SK-N-SH (cell line): ENCODE results near the gene WARS2. TPM values are rescaled to one million over a fixed set of nuclear protein-coding genes. Genes with fewer than 3 reads are reported as not detected.
A peak's percentile ranks its signal among the peaks of the same experiment; 100 is the strongest.

ENCODE experiments used
- CTCF ChIA-PET: fragments of 300-600, 350-600 bp; formaldehyde crosslinking; extraction: SDS; loops from one replicate; lab custom pipeline; 2021; lab: Yijun Ruan, JAX
- POLR2A ChIA-PET: fragments of 350-600 bp; sonication (Branson Sonifier 250); formaldehyde crosslinking; extraction: SDS; loops from one replicate; lab custom pipeline; 2020; ENCODE audit warnings: antibody characterized with exemption, inconsistent platforms; lab: Yijun Ruan, JAX
- DNase-seq: peaks from one replicate; pipeline ENCODE4 v3.0.0; 2012
- H2AFZ ChIP-seq: fragments of 200-600 bp; sonication (generic); 2 replicates; pipeline ENCODE4 v1.8.1; 2016; ENCODE audit warnings: antibody characterized with exemption, mild to moderate bottlenecking, low read depth
- H3F3A ChIP-seq: fragments of 200-600 bp; sonication (generic); replicated peaks from 2 replicates; pipeline ENCODE3; 2016; ENCODE audit warnings: antibody characterized with exemption, mild to moderate bottlenecking; ENCODE audit not compliant: insufficient read depth
- H3K27ac ChIP-seq, 2 experiments: fragments of 200-500 bp in 1 of 2; fragments of 200-600 bp in 1 of 2; sonication (Bioruptor generic) in 1 of 2; sonication (generic), shearing (Covaris generic) in 1 of 2; 2 replicates each; pipeline versions ENCODE4 v1.5.1 to v1.6.1; 2014 to 2016; ENCODE audit warnings: low read depth in 2 of 2, inconsistent platforms in 1 of 2, low read length in 1 of 2, mild to moderate bottlenecking in 1 of 2, mixed read lengths in 1 of 2
- H3K27me3 ChIP-seq: fragments of 200-600 bp; sonication (generic), shearing (Covaris generic); 2 replicates; pipeline ENCODE4 v1.6.1; 2016; ENCODE audit warnings: mixed run types; ENCODE audit not compliant: insufficient read depth
- H3K36me3 ChIP-seq, 2 experiments: fragments of 200-500 bp in 1 of 2; fragments of 200-600 bp in 1 of 2; sonication (Bioruptor generic) in 1 of 2; sonication (generic) in 1 of 2; replicated peaks in 1 of 2; 2 replicates each; pipeline versions ENCODE3 to v1.5.1; 2014 to 2016; ENCODE audit warnings: low read length in 1 of 2, mild to moderate bottlenecking in 1 of 2; ENCODE audit not compliant: insufficient read depth in 2 of 2, control insufficient read depth in 1 of 2
- H3K4me1 ChIP-seq, 2 experiments: fragments of 200-500 bp in 1 of 2; fragments of 200-600 bp in 1 of 2; sonication (Bioruptor generic) in 1 of 2; sonication (generic), shearing (Covaris generic) in 1 of 2; 2 replicates each; pipeline versions ENCODE4 v1.5.1 to v1.6.1; 2014 to 2016; ENCODE audit warnings: low read depth in 1 of 2, low read length in 1 of 2, mixed run types in 1 of 2; ENCODE audit not compliant: insufficient read depth in 2 of 2, control insufficient read depth in 1 of 2
- H3K4me2 ChIP-seq: fragments of 200-600 bp; sonication (generic), shearing (Covaris generic); 2 replicates; pipeline ENCODE4 v1.6.1; 2017; ENCODE audit warnings: mixed run types
- H3K4me3 ChIP-seq, 2 experiments: fragments of 200-500 bp in 1 of 2; fragments of 200-600 bp in 1 of 2; sonication (Bioruptor generic) in 1 of 2; sonication (generic), shearing (Covaris generic) in 1 of 2; 2 replicates each; pipeline versions ENCODE4 v1.5.1 to v1.8.1; 2014 to 2016; ENCODE audit warnings: low read depth in 2 of 2, inconsistent platforms in 1 of 2, low read length in 1 of 2, mild to moderate bottlenecking in 1 of 2, mixed read lengths in 1 of 2, moderate library complexity in 1 of 2
- H3K79me2 ChIP-seq: fragments of 200-600 bp; sonication (generic); 2 replicates; pipeline ENCODE4 v1.8.1; 2017; ENCODE audit warnings: mild to moderate bottlenecking; ENCODE audit not compliant: insufficient read depth
- H3K9ac ChIP-seq: fragments of 200-600 bp; sonication (generic); 2 replicates; pipeline ENCODE4 v1.6.1; 2017; ENCODE audit warnings: mixed run types
- H3K9me2 ChIP-seq: fragments of 200-600 bp; sonication (generic); 2 replicates; pipeline ENCODE4 v1.6.1; 2017; ENCODE audit warnings: mixed run types
- H3K9me3 ChIP-seq: fragments of 200-600 bp; sonication (generic); 2 replicates; pipeline ENCODE4 v1.6.1; 2017; ENCODE audit warnings: mixed run types, mild to moderate bottlenecking, moderate library complexity
- H4K20me1 ChIP-seq: fragments of 200-600 bp; sonication (generic); 2 replicates; pipeline ENCODE4 v1.6.1; 2017; ENCODE audit warnings: mild to moderate bottlenecking, mixed run types; ENCODE audit not compliant: insufficient read depth
- CHD2 ChIP-seq: fragments of 150-350 bp; IDR thresholded peaks from 2 replicates; pipeline ENCODE4 v1.6.1; 2018; ENCODE audit warnings: low read length; ENCODE audit not compliant: partially characterized antibody
- FOSL2 ChIP-seq: IDR thresholded peaks from 2 replicates; pipeline ENCODE4 v1.4.0; 2012; ENCODE audit warnings: low read depth, mild to moderate bottlenecking, moderate library complexity, borderline replicate concordance
- FOXJ3 ChIP-seq: sonication (generic); formaldehyde crosslinking; IDR thresholded peaks from 2 replicates; pipeline ENCODE4 v1.5.1; 2020; ENCODE audit warnings: mild to moderate bottlenecking, missing genetic modification reagents
- FOXM1 ChIP-seq: IDR thresholded peaks from 2 replicates; pipeline ENCODE4 v1.4.0; 2012; ENCODE audit warnings: low read depth, mild to moderate bottlenecking
- GATA2 ChIP-seq: sonication (generic); formaldehyde crosslinking; IDR thresholded peaks from 2 replicates; pipeline ENCODE4 v1.5.0; 2020; ENCODE audit warnings: mild to moderate bottlenecking, missing genetic modification reagents
- RAD21 ChIP-seq: IDR thresholded peaks from 2 replicates; pipeline ENCODE4 v1.6.1; 2012; ENCODE audit warnings: mild to moderate bottlenecking, low read length
- RCOR1 ChIP-seq: fragments of 150-350 bp; IDR thresholded peaks from 2 replicates; pipeline ENCODE4 v1.6.1; 2017; ENCODE audit warnings: antibody characterized with exemption, low read length
- SIN3A ChIP-seq: IDR thresholded peaks from 2 replicates; pipeline ENCODE4 v1.6.1; 2012; ENCODE audit warnings: low read depth, mild to moderate bottlenecking, low read length, moderate library complexity, borderline replicate concordance
- SMC3 ChIP-seq: IDR thresholded peaks from 2 replicates; pipeline ENCODE4 v1.6.1; 2012; ENCODE audit warnings: low read depth, low read length, improper control_type of control experiment
- TAF1 ChIP-seq: IDR thresholded peaks from 2 replicates; pipeline ENCODE4 v1.6.1; 2012; ENCODE audit warnings: low read depth, mild to moderate bottlenecking, low read length, moderate library complexity, borderline replicate concordance
- TEAD4 ChIP-seq: IDR thresholded peaks from 2 replicates; pipeline ENCODE4 v1.4.0; 2012; ENCODE audit warnings: mild to moderate bottlenecking, borderline replicate concordance; ENCODE audit not compliant: insufficient read depth
- WGBS: methylation state at CpG from one replicate; pipeline ENCODE4 v1.1.6; 2017; ENCODE audit warnings: low lambda C conversion rate; 5-methylcytosine and 5-hydroxymethylcytosine counted together
- polyA plus RNA-seq, 3 experiments: library from polyadenylated mRNA; depleted of rRNA; stranded (reverse); fragments of >200 nt; gene quantifications; 2 replicates each; pipeline ENCODE4 v1.2.3, GENCODE V29; 2012
- TF ChIP-seq, protein P1 (sequence below): IDR thresholded peaks from 2 replicates; pipeline ENCODE4 v1.4.0; 2012; ENCODE audit warnings: low read depth
- TF ChIP-seq, protein P2 (sequence below): IDR thresholded peaks from 2 replicates; pipeline ENCODE4 v1.4.0; 2012; ENCODE audit warnings: low read depth, borderline replicate concordance
- TF ChIP-seq, protein P3 (sequence below): fragments of 150-350 bp; IDR thresholded peaks from 2 replicates; pipeline ENCODE4 v1.6.1; 2017; ENCODE audit warnings: antibody characterized with exemption, low read length, low read depth, borderline replicate concordance

WARS2 gene
- polyA plus RNA-seq, 1 of the 3 experiments (the other 2 are of a cell fraction): 4.8 TPM

DNA sequence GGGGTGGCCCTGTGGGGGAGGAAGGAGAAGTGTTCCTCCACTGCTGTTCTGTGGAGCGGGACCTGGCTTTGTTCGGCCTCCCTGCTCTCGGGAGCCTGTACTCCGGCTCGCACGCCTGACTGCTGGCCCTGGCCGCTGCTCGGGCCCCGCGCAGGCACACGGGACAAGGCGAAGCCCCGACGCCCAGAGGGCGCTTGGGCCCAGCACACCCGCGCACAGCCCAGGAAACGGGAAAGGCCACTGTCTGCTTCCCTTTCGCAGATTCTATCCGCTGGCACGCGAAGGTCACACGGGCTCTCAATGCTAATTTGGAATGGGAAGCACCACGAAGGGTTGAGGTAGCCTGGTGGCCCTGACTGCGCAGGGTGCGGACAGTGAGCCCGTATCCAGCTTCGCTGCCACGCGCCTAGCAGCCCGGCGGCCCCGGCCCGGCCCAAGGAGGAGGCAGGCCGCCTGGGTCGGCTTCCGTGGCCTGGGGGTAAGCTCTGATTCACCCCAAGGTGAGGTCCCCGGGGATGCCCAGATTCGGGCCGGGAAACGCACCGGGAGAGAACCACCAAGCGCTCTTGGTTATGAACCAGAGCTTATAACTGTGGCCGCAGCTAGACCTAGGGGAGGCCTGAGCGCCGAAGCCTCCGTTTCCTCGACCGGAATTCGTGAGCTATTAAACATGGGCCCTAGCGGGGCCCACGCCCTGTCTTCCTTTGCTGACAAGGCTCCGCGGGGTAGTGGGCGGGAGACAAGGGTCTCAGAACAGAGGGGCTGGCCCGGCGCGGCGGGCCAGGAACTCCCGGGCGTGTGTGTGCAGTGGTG lies 132.6 kb downstream of the WARS2 start:
- Histone ChIP-seq H3F3A (no peaks in the 10 kb centered on the region), H3K9me3 (no peaks in the 10 kb centered on the region), H3K27ac (no peak overlapping the region), H3K27me3 (peaks cover 54% of the 10 kb centered on the region), H3K9me2 (no peaks in the 10 kb centered on the region), H3K4me2 (0 out of 2 replicates have a peak overlapping the region, but pooled peaks have one; percentile 42), H4K20me1 (no peaks in the 10 kb centered on the region), H2AFZ (no peak overlapping the region), H3K4me1 (no peaks in the 10 kb centered on the region; a peak in 1 of 4 replicates), H3K4me3 (no peak overlapping the region), H3K79me2 (no peaks in the 10 kb centered on the region), H3K36me3 (no peaks in the 10 kb centered on the region), H3K9ac (no peak overlapping the region)
- TF ChIP-seq, protein P1, sequence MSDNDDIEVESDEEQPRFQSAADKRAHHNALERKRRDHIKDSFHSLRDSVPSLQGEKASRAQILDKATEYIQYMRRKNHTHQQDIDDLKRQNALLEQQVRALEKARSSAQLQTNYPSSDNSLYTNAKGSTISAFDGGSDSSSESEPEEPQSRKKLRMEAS: no peak
- TF ChIP-seq FOXM1 (no peak), SIN3A (no peak), RAD21 (no peak), FOSL2 (no peak), FOXJ3 (CRISPR knock-in tag) (no peak), TEAD4 (no peak), CHD2 (no peak)
- DNase-seq: peak; percentile 33
- 20% methylated on average over 23 of the region's 61 CpGs for WGBS
- CTCF ChIA-PET: interaction anchor here (0.6 to 2.4 kb wide), 20 partner anchors 8 to 1909 kb away, joined by 3 to 19 read pairs (median 5); no protein-coding TSS in a partner anchor
- POLR2A ChIA-PET: no interaction called here

DNA sequence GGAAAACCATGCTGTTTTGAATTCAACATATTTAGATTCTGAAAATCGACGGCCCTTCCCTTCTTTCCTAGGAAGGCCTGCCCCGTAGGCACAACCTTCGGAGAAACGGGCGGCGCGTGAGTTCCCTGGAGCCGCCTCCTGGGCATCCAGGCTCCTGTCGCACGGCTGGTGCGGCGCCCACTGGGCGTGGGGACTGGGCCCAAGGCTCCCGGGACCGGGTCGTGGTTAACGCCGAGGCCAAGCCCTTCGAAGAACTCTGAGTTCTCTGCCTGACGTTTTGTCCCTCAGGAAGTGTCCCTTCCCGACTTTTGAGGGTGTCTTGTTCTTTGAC lies 133.1 kb downstream of the WARS2 start:
- ChIA-PET CTCF (interaction anchor here (1.0 to 2.4 kb wide), 3 partner anchors 14 to 856 kb away, joined by 3 to 19 read pairs (median 6); no protein-coding TSS in a partner anchor), POLR2A (no interaction called here)
- Histone ChIP-seq H3K9ac (no peak overlapping the region), H4K20me1 (no peaks in the 10 kb centered on the region), H3K4me1 (no peaks in the 10 kb centered on the region; a peak in 1 of 4 replicates), H3K9me2 (no peaks in the 10 kb centered on the region), H3K27me3 (peaks cover 60% of the 10 kb centered on the region), H3K9me3 (no peaks in the 10 kb centered on the region), H3K27ac (no peak overlapping the region), H3K4me2 (no peak overlapping the region), H3K79me2 (no peaks in the 10 kb centered on the region), H3K36me3 (no peaks in the 10 kb centered on the region), H3F3A (no peaks in the 10 kb centered on the region), H3K4me3 (no peak overlapping the region), H2AFZ (no peak overlapping the region)
- 9% methylated on average over 16 of the region's 22 CpGs for WGBS
- TF ChIP-seq RCOR1 (no peak), SMC3 (no peak), GATA2 (CRISPR knock-in tag) (no peak), TAF1 (no peak)
- TF ChIP-seq, protein P2, sequence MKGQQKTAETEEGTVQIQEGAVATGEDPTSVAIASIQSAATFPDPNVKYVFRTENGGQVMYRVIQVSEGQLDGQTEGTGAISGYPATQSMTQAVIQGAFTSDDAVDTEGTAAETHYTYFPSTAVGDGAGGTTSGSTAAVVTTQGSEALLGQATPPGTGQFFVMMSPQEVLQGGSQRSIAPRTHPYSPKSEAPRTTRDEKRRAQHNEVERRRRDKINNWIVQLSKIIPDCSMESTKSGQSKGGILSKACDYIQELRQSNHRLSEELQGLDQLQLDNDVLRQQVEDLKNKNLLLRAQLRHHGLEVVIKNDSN: no peak
- TF ChIP-seq, protein P3, sequence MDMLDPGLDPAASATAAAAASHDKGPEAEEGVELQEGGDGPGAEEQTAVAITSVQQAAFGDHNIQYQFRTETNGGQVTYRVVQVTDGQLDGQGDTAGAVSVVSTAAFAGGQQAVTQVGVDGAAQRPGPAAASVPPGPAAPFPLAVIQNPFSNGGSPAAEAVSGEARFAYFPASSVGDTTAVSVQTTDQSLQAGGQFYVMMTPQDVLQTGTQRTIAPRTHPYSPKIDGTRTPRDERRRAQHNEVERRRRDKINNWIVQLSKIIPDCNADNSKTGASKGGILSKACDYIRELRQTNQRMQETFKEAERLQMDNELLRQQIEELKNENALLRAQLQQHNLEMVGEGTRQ: no peak
- DNase-seq: no peak
